NCI-H748 (cell line): ENCODE data around the gene SLC9A8.
"Not testable (repeated sequence)": the region's sequence is repeated elsewhere in the genome, so short reads cannot be mapped to it uniquely, and the experiment has no call there.

Experiments used
- DNase-seq: peaks from one replicate; lab custom pipeline; 2025; ENCODE audit not compliant: unreplicated experiment; lab: John Stamatoyannopoulos, UW

Gene SLC9A8, protein sequence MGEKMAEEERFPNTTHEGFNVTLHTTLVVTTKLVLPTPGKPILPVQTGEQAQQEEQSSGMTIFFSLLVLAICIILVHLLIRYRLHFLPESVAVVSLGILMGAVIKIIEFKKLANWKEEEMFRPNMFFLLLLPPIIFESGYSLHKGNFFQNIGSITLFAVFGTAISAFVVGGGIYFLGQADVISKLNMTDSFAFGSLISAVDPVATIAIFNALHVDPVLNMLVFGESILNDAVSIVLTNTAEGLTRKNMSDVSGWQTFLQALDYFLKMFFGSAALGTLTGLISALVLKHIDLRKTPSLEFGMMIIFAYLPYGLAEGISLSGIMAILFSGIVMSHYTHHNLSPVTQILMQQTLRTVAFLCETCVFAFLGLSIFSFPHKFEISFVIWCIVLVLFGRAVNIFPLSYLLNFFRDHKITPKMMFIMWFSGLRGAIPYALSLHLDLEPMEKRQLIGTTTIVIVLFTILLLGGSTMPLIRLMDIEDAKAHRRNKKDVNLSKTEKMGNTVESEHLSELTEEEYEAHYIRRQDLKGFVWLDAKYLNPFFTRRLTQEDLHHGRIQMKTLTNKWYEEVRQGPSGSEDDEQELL

DNA sequence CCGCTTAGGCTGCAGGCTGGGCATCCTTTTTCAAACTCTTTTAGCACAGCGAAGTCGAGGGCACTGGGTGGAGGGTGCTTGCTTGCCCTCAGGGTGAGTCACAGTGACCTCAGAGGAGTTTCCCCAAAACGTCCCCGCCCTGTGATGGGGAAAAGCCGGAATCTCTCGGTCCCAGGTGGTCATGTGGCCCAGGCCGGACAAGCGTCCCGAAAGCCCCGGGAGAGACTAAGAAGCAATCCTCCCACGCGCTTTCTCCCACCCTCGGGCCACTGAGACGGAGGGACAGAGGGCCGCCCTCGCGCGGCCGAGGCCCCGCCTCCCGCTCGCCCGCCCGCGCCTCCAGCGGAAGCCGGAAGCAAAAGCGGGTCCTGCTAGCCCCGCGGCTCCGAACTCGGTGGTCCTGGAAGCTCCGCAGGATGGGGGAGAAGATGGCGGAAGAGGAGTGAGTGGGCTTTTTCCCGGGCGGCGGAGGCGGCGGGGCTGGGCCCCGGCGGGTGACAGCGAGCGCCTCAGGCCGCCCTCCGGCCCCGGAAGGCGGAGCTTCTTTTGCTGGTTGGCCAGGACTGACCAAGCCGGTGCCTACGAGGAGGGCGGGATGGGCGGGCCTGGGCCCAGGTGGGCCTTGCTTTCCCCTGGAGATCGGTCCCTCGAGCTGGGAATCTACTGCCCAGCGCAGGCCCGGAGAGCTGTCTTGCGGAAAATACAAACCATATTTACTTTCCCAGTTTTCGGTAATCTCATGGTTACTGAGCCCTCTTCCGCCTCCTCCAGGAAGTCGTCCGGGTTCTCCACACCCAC lies at the start of gene SLC9A8:
TSS of gene SLC9A8 (plus strand) at position 322 of the 798 bp plus-strand sequence. CDS start at position 417, 95 bp downstream.
- peak; percentile 88 for DNase-seq

DNA sequence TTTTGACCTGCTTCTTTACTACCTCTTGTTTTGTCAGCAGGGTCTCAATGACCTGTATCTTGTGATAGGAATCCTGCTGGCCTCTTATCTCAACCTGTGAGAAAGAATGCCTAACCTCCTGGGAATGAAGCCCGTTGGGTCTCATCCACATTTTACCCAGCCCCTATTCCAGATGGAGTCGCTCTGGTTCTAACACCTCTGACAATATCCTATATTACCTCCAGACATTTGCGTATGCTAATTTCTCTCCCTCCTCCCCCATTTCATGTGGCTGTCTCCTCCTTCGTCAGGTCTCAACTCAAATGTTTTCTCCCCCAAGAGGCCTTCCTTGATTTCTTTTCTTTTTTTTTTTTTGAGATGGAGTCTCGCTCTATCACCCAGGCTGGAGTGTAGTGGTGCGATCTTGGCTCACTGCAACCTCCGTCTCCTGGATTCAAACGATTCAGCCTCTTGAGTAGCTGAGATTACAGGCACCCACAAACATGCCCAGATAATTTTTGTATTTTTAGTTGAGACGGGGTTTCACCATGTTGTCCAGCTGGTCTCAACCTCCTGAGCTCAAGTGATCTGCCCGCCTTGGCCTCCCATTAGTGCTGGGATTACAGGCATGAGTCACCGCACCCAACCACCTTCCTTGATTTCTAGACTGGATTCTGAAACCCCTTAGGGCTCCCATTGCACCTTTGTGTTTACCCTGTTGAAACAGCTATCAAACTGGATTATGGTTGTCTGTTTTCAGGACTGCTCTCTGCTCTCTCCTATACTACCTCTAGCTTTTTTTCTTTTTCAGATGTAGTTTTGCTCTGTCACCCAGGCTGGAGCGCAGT lies 49.5 kb upstream of the SLC9A8 start:
- DNase-seq: no peak

DNA sequence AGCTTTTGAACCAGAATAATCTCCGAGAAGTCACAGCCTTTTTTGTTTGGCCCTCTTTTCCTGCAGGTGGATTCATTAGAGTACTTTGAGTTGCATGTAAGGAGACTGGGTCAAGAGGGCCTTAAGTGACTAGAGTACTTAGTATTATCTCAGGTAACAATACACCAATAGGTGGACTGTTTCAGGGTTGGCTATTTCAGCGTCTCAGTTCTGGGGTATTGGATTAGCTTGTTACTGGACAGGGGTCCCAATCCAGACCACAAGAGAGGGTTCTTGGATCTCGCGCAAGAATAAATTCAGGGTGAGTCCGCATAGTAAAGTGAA lies 47.3 kb upstream of the SLC9A8 start:
- no peak for DNase-seq

DNA sequence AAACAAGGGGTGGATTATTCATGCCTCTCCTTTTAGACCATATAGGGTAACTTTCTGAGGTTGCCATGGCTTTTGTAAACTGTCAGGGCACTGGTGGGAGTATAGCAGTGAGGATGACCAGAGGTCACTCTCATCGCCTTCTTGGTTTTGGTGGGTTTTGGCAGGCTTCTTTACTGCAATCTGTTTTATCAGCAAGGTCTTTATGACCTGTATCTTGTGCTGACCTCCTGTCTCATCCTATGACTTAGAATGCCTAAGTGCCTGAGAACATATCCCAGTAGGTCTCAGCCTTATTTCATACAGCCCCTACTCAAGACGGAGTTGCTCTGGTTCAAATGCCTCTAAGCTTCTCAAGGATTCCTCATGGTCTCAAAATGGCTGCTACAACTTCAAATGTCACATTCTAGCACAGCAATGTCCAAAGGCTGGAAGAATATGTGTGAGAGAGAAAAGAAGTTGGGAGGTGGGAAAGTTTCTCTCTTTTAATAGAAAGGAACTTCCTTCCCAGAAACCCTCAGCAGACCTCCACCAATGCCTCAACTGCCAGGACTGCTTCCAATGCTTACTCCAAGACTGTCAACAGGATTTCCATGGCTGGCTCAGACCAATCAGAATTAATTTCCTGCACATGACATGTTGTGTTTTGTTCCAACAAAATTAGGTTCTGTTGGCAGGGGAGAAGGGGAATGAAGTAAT lies 46.6 kb upstream of the SLC9A8 start:
- DNase-seq: no peak

DNA sequence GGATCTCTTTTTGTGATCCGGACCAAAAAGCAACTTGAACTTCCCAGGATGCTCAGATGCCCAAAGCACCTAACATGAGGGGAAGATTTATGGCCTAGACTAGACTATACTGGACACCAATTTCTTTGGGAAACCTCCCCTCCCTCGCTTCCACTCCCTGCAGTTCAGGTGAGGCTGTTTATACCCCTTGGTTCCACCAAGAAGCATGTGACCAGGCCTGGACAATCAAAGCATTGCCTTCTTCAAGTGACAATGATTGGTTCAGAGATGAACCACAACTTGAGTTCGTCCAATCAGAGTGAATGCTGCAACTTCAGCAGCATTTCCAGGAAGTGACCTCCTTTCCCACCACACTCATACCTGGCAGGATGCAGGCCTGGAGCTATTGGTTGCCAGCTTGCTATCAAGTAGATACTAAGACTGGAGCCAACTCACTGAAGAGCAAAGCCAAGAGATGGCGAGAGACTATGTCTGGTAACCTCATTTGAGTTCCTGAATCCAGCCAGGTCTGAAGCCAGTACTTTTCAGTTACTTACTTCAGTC lies 45.6 kb upstream of the SLC9A8 start:
- no peak for DNase-seq

DNA sequence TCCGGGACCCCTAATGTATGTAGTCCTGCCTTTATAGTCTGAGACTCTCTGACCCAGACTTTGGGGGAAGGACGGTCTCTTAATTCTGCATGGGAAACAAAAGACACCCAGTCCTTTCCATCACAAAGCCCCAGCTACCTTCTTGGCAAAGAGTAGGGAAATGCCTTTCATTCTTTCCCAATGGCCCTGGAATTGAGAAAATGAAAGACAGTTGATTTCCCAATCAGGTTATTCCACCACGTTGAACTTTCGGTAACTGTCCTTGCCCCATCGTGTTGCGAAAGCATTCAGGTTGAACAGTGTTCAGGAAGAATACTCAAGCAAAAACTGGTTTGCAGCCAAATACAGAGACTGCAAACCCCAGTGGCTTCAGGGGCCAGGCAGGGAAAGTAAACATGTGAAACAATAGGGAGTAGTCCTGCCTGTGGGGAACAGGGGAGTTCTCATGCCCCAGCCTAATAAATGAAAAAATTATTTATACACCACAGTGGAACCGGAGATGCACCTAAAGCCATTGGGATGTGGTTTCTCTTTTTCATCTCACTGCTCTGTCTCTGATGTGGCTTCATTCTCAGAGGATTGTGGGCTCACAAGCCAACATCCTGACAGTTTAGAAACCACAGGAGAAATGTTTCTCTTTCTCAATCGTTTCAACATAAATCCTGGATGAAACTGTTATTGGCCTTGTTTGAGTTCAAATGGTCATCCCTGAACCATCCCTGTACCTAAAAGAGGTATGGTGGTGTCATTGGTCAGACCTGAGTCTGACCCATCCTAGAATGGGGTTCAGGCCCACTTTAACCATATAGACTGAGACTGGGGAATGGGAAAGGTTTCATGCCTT lies 44.2 kb upstream of the SLC9A8 start:
- peak; percentile 50 for DNase-seq

DNA sequence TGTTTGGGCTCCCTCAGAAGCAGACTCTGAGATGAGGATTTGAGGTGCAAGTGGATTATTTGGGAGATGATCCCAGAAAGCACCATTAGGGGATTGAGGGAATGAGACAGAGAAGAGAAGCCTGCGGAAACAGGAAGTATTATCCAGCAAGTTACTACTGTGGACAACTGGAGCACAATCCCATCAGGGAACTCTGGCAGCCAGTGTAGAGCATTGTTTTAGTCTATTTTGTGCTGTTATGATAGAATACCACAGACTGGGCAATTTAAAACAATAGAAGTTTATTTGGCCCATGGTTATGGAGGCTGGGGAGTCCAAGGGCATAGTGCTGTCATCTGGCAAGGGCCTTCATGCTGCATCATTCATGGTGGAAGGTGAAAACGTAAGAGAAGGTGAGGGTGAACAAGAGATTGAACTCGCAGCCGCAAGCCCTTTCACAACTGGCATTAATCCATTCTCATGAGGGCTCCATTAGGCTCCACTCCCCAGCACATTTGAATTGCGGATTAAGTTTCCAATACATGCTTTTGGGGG lies 43.5 kb upstream of the SLC9A8 start:
- no peak for DNase-seq

DNA sequence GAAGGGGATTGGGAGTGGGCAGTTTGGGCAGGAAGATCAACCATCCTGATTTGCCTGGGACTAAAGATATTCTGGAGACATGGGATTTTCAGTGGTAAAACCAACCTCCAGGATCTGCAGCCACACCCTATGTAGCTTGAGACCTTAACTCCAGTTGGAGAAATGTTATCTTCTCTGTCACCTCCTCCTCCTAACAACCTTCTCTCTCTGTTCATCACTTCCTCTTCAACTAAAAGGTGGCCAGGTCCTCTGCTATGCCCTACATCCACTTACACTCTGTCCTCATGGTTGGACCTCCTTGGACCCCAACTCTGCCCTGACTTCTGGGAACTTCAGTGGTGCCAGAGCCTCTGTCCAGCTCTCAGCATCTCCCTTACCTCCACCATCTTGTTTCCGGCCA lies 42.0 kb upstream of the SLC9A8 start:
- no peak for DNase-seq

DNA sequence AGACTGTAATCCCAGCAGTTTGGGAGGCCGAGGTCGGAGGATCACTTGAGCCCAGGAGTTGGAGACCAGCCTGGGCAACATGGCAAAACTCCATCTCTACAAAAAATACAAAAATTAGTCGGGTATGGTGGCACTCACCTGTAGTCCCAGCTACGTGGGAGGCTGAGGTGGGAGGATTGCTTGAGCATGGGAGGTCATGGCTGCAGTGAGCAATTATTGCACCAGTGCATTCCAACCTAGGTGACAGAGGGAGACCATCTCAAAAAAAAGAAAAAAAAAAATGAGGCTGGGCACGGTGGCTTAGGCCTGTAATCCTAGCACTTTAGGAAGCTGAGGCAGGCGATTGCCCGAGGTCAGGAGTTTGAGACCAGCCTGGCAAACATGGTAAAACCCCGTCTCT lies 38.4 kb upstream of the SLC9A8 start:
- DNase-seq: not testable (repeated sequence)

DNA sequence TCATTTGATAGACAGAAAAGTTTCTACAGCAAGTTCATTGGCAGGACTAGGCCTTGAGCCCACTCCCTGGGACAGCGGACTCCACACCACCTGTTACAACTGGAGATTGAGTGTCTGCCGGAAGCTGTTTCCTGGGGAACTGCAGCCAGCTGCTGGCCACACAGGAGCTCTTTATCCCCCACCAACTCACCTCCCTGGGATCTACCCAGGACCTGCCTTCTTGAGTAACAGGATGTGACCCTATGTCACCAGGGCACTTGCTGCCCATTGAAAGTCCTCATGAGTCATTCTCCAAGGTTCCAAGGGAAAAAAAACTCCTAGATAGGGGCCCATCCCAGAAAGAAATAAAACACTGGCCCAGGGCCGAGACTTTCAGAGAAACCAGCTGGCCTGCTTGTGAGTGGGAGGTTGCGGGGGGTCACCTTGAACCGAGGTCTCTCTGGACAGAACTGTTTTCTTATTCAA lies 37.4 kb upstream of the SLC9A8 start:
- peak; percentile 4 for DNase-seq

DNA sequence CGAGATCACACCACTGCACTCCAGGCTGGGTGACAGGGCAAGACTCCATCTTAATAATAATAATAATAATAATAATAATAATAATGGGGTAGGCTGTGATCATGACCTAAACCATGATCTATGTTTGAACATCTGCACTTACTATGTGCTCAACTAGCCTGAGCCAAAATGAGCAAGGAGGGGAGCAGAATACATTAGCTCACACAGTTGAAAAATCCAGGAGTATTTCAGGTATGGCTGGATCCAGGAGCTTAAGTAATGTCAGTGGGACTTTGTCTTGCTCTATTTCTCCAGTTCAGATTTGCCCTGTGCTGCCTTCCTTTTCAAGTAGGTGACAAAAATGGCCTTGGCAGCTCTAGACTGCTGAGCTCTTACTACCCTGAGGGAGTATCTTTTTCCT lies 32.7 kb upstream of the SLC9A8 start:
- DNase-seq: no peak

DNA sequence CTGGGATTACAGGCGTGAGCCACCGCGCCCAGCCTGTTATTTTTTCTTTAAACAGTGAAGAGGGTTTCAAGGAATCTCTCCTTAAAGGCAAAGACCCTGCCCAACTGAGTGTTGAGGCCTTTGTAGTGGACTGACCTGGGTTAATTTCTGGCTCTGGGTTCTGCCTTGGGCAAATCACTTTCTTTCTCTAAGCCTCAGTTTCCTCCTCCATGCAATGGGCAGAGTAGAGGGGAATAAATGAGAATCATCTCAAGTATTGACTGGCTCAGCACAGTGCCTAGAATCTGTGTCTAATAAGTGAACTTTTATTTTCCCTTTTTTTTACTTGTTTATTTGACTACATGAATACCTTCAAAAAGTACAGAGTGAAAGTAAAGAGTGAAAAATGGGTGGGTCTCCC lies 31.0 kb upstream of the SLC9A8 start:
- no peak for DNase-seq

DNA sequence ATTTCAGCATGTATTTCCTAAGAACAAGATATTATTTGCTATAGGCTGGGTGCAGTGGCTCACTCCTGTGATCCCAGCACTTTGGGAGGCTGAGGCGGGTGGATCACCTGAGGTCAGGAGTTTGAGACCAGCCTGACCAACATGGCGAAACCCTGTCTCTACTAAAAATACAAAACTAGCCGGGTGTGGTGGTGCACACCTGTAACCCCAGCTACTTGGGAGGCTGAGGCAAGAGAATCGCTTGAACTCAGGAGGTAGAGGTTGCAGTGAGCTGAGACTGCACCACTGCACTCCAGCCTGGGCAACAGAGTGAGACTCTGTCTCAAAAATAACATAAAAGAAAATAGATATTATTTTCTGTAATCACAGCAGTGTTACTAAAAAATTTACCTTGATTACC lies 30.2 kb upstream of the SLC9A8 start:
- DNase-seq: not testable (repeated sequence)

DNA sequence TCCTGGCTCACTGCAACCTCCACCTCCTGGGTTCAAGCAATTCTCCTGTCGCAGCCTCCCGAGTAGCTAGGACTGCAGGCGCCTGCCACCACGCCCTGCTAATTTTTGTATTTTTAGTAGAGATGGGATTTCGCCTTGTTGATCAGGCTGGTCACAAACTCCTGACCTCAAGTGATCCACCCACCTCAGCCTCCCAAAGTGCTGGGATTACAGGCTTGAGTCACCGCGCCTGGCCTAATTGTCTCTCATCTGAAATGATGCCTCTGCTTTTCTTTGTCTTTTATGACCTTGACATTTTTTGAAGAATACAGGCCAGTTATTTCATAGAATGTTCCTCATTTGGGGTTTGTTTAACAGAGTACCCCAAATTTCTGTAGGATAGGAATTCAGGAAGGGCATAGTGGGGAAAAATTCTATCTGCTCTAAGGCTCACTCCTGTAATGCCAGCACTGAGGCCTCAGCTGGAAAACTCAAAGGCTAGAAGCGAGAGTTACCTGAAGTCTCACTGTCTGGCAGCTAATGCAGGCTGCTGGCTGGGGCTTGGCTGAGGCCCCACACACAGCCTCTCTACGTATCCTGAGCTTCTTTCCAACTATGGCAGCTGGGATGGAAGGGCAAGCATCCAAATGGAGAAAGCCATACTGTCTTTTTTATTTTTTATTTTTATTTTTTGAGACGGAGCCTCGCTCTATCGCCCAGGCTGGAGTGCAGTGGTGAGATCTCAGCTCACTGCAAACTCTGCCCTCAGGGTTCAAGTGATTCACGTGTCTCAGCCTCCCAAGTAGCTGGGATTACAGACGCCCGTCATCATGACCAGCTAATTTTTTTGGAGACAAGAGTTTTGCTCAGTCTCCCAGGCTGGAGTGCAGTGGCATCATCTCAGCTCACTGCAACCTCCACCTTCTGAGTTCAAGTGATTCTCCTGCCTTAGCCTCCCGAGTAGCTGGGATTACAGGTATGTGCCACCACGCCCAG lies 29.3 kb upstream of the SLC9A8 start:
- DNase-seq: not testable (repeated sequence)

DNA sequence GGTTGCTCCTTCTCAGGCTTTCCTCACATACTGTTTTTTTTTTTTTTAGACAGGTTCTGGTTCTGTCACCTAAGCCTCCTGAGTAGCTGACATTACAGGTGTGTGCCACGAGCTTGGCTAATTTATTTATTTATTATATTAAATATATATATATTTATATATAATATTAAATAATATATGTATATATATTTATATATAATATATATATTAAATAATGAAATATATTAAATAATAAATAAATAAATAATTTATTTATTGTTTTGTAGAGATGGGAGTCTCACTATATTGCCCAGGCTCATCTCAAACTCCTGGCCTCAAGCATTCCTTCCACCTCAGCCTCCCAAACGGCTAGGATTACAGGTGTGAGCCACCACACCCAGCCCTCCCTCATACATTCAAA lies 28.3 kb upstream of the SLC9A8 start:
- no peak for DNase-seq

DNA sequence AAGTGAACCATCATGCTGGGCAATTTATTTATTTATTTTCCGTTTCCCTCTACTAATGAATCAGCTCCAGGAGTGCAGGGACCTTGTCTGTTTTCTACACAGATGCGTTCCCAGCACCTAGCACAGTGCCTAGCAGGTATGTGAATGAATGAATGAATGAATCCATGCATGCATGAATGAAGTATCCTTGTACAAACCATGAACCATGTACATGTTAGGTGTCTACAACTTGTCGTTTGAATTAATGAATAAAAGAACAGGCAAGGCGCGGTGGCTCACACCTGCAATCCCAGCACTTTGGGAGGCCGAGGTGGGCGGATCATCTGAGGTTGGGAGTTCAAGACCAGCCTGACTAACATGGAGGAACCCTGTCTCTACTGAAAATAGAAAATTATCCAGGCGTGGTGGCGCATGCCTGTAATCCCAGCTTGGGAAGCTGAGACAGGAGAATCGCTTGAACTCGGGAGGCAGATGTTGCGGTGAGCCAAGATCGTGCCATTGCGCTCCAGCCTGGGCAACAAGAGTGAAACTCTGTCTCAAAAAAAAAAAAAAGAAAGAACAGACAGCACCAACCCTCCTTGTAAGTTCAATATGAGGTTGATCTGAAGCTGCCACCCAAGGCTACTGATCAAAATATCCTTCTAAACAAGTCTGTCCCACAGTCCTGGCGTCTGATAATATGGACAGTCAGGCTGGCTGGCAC lies 27.3 kb upstream of the SLC9A8 start:
- DNase-seq: no peak

DNA sequence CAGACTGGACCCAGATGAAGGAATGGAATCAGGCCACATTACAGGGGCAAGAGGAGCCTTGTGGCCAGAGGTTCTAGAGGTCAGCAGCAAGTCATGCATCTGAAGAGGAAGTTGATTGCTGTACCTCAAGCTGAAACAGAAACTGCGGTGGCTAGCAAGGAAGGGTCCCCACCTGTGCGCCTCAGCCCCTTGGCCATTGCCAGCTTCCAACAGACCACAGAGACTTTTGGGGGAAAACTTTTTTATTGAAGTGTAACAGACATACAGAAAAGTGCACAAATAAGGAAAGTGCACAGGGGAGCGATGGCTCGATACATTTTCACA lies 26.8 kb upstream of the SLC9A8 start:
- DNase-seq: no peak
